Transverse colon (tissue), 4 donors: ENCODE results near the gene KSR1.

Source experiments
- CTCF ChIP-seq, 5 experiments: fragments of 200-600 bp in 3 of 5; fragments of 450-650 bp in 2 of 5; sonication (generic) in 3 of 5; IDR thresholded peaks; 1 replicate in 2 of 5; 2 replicates in 3 of 5; pipeline ENCODE4 v1.5.1; 2016 to 2017; ENCODE audit warnings: antibody characterized with exemption in 5 of 5, inconsistent platforms in 3 of 5, mild to moderate bottlenecking in 2 of 5, moderate library complexity in 1 of 5
- POLR2A ChIP-seq: fragments of 450-650 bp; IDR thresholded peaks from one replicate; pipeline ENCODE4 v1.6.1; 2016; ENCODE audit warnings: antibody characterized with exemption, mild to moderate bottlenecking, moderate library complexity
- POLR2AphosphoS5 ChIP-seq, 3 donors: sonication (generic); formaldehyde crosslinking; IDR thresholded peaks; one replicate each; pipeline ENCODE4 v1.6.1; 2016; ENCODE audit warnings: antibody characterized with exemption in 3 of 3

- TF ChIP-seq POLR2A: no peak
- no peak for TF ChIP-seq CTCF (IDR thresholded peaks at IDR 0.05)
- no peak for TF ChIP-seq POLR2AphosphoS5 (IDR thresholded peaks at IDR 0.05)
Measured at GRCh38 chr17:27558842-27559505, 102.7 kb downstream of the KSR1 start.
